RWPE2 (cell line): Measurements from ENCODE around the gene APBA1.

Source experiments
- ATAC-seq: fragments of 200-7000 bp; cut with Tn5 transposase; 3 replicates; pipeline ENCODE4 v1.9.1; 2021; ENCODE audit warnings: low read depth
- DNase-seq: peaks from one replicate; pipeline ENCODE4 v3.0.0-alpha.2; 2020; ENCODE audit warnings: low spot score
- H3K27ac ChIP-seq: fragments of 450-650 bp; 2 replicates; pipeline ENCODE4 v1.5.1; 2017; ENCODE audit warnings: mild to moderate bottlenecking; ENCODE audit not compliant: poor library complexity, severe bottlenecking
- H3K27me3 ChIP-seq: fragments of 250-450 bp; sonication (Bioruptor Pico); 2 replicates; pipeline ENCODE4 v1.5.1; 2021; ENCODE audit warnings: mild to moderate bottlenecking, moderate library complexity; ENCODE audit not compliant: insufficient read depth, poor library complexity, severe bottlenecking
- H3K36me3 ChIP-seq: fragments of 250-450 bp; sonication (Bioruptor Pico); 2 replicates; pipeline ENCODE4 v1.5.1; 2020; ENCODE audit warnings: low read depth, mild to moderate bottlenecking, moderate library complexity
- H3K4me1 ChIP-seq: fragments of 250-450 bp; sonication (Bioruptor Pico); 2 replicates; pipeline ENCODE4 v1.5.1; 2021; ENCODE audit warnings: mild to moderate bottlenecking, moderate library complexity; ENCODE audit not compliant: insufficient read depth, poor library complexity, severe bottlenecking
- H3K4me3 ChIP-seq: fragments of 250-450 bp; sonication (Bioruptor Pico); 2 replicates; pipeline ENCODE4 v1.5.1; 2021; ENCODE audit warnings: mild to moderate bottlenecking, moderate library complexity; ENCODE audit not compliant: severe bottlenecking
- H3K9me3 ChIP-seq: fragments of 250-450 bp; sonication (Bioruptor Pico); 2 replicates; pipeline ENCODE4 v1.5.1; 2021; ENCODE audit warnings: mild to moderate bottlenecking, moderate library complexity; ENCODE audit not compliant: severe bottlenecking
- TF ChIP-seq, protein P1 (sequence below): fragments of 450-650 bp; IDR thresholded peaks from one replicate; pipeline ENCODE4 v1.5.1; 2017; ENCODE audit warnings: mild to moderate bottlenecking, moderate library complexity; ENCODE audit not compliant: poor library complexity, severe bottlenecking

APBA1 gene

DNA sequence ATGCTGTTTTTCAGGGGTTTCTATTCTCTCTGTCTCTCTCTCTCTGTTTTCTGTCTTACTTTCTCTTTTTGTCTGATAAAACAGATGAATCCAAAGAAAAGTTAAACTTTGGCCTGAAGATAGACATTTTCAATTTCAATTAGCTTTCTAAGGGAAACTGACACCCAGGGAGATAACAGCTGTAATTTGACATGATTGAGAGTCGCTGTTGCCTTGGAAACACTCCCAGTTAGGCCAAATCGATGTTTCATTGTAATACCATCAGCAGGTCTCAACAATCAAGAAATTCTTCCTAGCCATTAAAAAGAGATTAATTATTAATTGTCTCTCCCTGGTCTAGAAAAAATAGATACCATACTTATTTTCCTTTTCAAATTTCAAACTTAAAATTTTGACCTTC, 294.2 kb downstream of the APBA1 start:
- DNase-seq (no peak), ATAC-seq (no peak)
- Histone ChIP-seq H3K4me3 (no peak overlapping the region), H3K27me3 (no peaks in the 10 kb centered on the region), H3K4me1 (peaks cover 15% of the 10 kb centered on the region), H3K9me3 (no peaks in the 10 kb centered on the region), H3K27ac (no peak overlapping the region), H3K36me3 (no peaks in the 10 kb centered on the region)
- TF ChIP-seq, protein P1, sequence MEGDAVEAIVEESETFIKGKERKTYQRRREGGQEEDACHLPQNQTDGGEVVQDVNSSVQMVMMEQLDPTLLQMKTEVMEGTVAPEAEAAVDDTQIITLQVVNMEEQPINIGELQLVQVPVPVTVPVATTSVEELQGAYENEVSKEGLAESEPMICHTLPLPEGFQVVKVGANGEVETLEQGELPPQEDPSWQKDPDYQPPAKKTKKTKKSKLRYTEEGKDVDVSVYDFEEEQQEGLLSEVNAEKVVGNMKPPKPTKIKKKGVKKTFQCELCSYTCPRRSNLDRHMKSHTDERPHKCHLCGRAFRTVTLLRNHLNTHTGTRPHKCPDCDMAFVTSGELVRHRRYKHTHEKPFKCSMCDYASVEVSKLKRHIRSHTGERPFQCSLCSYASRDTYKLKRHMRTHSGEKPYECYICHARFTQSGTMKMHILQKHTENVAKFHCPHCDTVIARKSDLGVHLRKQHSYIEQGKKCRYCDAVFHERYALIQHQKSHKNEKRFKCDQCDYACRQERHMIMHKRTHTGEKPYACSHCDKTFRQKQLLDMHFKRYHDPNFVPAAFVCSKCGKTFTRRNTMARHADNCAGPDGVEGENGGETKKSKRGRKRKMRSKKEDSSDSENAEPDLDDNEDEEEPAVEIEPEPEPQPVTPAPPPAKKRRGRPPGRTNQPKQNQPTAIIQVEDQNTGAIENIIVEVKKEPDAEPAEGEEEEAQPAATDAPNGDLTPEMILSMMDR, result no peak
